ENCODE data around the gene GLYATL3.

Gene GLYATL3

GRCh38 chr6:49570474-49571079 lies 70.9 kb downstream of the GLYATL3 start:
- no peak overlapping the region for H3K27ac ChIP-seq
- DNase-seq (ENCODE audit: low read depth, low spot score), result no peak

- DNase-seq (ENCODE audit: low read depth, low spot score), result peak; percentile 34
These were observed 76.9 kb downstream of the GLYATL3 start for GRCh38 chr6:49576618-49577017.

More at GRCh38 chr6:49576618-49577017, 76.9 kb downstream of the GLYATL3 start:
- H3K27ac ChIP-seq, result peak overlapping the region; percentile 7

Data from epithelial cell of prostate (primary cell).